Mammary epithelial cell (primary cell): ENCODE data around the gene ATP2A3.

Source experiments
- EZH2 ChIP-seq: IDR thresholded peaks from 2 replicates; pipeline ENCODE4 v1.6.1; 2012; ENCODE audit warnings: low read length, inconsistent platforms, borderline replicate concordance
- TF ChIP-seq, protein P1 (sequence below), 2 donors: IDR thresholded peaks in 1 of 2; conservative IDR thresholded peaks in 1 of 2; 2 replicates each; pipeline ENCODE4 v1.5.1; 2011 to 2012; ENCODE audit warnings: inconsistent platforms in 2 of 2, low read length in 2 of 2, mild to moderate bottlenecking in 2 of 2, control low read depth in 1 of 2, low read depth in 1 of 2; ENCODE audit not compliant: insufficient read depth in 1 of 2; ENCODE audit errors: extremely low read depth in 1 of 2

DNA sequence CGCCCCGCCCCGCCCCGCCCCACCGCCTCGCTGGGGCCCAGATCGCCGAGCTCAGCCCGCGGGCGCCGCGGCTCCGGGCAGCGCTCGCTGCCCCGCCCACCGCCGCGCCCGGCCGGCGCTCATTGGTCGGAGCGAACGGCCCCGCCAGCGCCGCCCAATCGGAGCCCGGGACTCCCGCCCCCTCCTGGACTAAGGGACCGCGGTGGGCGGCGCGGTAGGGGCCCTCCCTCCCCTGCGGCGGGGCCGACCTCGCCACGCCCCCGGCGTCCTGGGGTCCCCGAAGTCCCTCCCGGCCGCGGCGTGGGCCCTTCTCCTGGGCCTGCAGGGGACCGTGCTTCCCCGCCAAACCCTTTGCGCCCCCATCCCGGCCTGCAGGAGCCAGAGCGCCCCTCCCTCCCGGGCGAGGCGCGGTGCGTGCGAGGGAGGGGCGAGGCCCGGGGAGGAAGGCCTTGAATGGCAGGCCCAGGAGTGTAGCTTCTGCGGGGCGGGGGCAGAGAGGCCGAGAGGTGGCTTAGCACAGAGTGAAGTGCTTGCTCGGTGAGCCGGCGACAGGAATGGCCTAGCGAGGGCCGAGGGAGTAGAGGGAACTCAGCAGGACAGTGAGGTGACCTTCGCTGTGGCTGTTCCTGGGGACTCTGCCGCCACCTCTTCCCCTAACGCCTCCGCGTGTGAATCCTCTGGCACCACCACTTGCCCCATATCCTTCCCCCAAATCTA, 71.1 kb downstream of the ATP2A3 start, which contains the start of gene CAMKK1:
- no peak for TF ChIP-seq EZH2
- TF ChIP-seq, protein P1, sequence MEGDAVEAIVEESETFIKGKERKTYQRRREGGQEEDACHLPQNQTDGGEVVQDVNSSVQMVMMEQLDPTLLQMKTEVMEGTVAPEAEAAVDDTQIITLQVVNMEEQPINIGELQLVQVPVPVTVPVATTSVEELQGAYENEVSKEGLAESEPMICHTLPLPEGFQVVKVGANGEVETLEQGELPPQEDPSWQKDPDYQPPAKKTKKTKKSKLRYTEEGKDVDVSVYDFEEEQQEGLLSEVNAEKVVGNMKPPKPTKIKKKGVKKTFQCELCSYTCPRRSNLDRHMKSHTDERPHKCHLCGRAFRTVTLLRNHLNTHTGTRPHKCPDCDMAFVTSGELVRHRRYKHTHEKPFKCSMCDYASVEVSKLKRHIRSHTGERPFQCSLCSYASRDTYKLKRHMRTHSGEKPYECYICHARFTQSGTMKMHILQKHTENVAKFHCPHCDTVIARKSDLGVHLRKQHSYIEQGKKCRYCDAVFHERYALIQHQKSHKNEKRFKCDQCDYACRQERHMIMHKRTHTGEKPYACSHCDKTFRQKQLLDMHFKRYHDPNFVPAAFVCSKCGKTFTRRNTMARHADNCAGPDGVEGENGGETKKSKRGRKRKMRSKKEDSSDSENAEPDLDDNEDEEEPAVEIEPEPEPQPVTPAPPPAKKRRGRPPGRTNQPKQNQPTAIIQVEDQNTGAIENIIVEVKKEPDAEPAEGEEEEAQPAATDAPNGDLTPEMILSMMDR (conservative IDR thresholded peaks at IDR 0.05 in 1 of 2, IDR thresholded peaks at IDR 0.05 in 1 of 2; ENCODE audit: extremely low read depth in 1 of 2, insufficient read depth in 1 of 2, low read depth in 1 of 2, low read length in 2 of 2), result peak in 1 of 2 donors; percentile 1
